SK-N-SH (cell line): ENCODE data around the gene PWWP2B. TPM values are rescaled to one million over a fixed set of nuclear protein-coding genes. Genes with fewer than 3 reads are reported as not detected.

ENCODE experiments used
- CTCF ChIA-PET: fragments of 300-600, 350-600 bp; formaldehyde crosslinking; extraction: SDS; loops from one replicate; lab custom pipeline; 2021; lab: Yijun Ruan, JAX
- POLR2A ChIA-PET: fragments of 350-600 bp; sonication (Branson Sonifier 250); formaldehyde crosslinking; extraction: SDS; loops from one replicate; lab custom pipeline; 2020; ENCODE audit warnings: antibody characterized with exemption, inconsistent platforms; lab: Yijun Ruan, JAX
- DNase-seq: peaks from one replicate; pipeline ENCODE4 v3.0.0; 2012
- H2AFZ ChIP-seq: fragments of 200-600 bp; sonication (generic); 2 replicates; pipeline ENCODE4 v1.8.1; 2016; ENCODE audit warnings: antibody characterized with exemption, mild to moderate bottlenecking, low read depth
- H3F3A ChIP-seq: fragments of 200-600 bp; sonication (generic); replicated peaks from 2 replicates; pipeline ENCODE3; 2016; ENCODE audit warnings: antibody characterized with exemption, mild to moderate bottlenecking; ENCODE audit not compliant: insufficient read depth
- H3K27ac ChIP-seq, 2 experiments: fragments of 200-500 bp in 1 of 2; fragments of 200-600 bp in 1 of 2; sonication (Bioruptor generic) in 1 of 2; sonication (generic), shearing (Covaris generic) in 1 of 2; 2 replicates each; pipeline versions ENCODE4 v1.5.1 to v1.6.1; 2014 to 2016; ENCODE audit warnings: low read depth in 2 of 2, inconsistent platforms in 1 of 2, low read length in 1 of 2, mild to moderate bottlenecking in 1 of 2, mixed read lengths in 1 of 2
- H3K27me3 ChIP-seq: fragments of 200-600 bp; sonication (generic), shearing (Covaris generic); 2 replicates; pipeline ENCODE4 v1.6.1; 2016; ENCODE audit warnings: mixed run types; ENCODE audit not compliant: insufficient read depth
- H3K36me3 ChIP-seq, 2 experiments: fragments of 200-500 bp in 1 of 2; fragments of 200-600 bp in 1 of 2; sonication (Bioruptor generic) in 1 of 2; sonication (generic) in 1 of 2; replicated peaks in 1 of 2; 2 replicates each; pipeline versions ENCODE3 to v1.5.1; 2014 to 2016; ENCODE audit warnings: low read length in 1 of 2, mild to moderate bottlenecking in 1 of 2; ENCODE audit not compliant: insufficient read depth in 2 of 2, control insufficient read depth in 1 of 2
- H3K4me1 ChIP-seq, 2 experiments: fragments of 200-500 bp in 1 of 2; fragments of 200-600 bp in 1 of 2; sonication (Bioruptor generic) in 1 of 2; sonication (generic), shearing (Covaris generic) in 1 of 2; 2 replicates each; pipeline versions ENCODE4 v1.5.1 to v1.6.1; 2014 to 2016; ENCODE audit warnings: low read depth in 1 of 2, low read length in 1 of 2, mixed run types in 1 of 2; ENCODE audit not compliant: insufficient read depth in 2 of 2, control insufficient read depth in 1 of 2
- H3K4me2 ChIP-seq: fragments of 200-600 bp; sonication (generic), shearing (Covaris generic); 2 replicates; pipeline ENCODE4 v1.6.1; 2017; ENCODE audit warnings: mixed run types
- H3K4me3 ChIP-seq, 2 experiments: fragments of 200-500 bp in 1 of 2; fragments of 200-600 bp in 1 of 2; sonication (Bioruptor generic) in 1 of 2; sonication (generic), shearing (Covaris generic) in 1 of 2; 2 replicates each; pipeline versions ENCODE4 v1.5.1 to v1.8.1; 2014 to 2016; ENCODE audit warnings: low read depth in 2 of 2, inconsistent platforms in 1 of 2, low read length in 1 of 2, mild to moderate bottlenecking in 1 of 2, mixed read lengths in 1 of 2, moderate library complexity in 1 of 2
- H3K79me2 ChIP-seq: fragments of 200-600 bp; sonication (generic); 2 replicates; pipeline ENCODE4 v1.8.1; 2017; ENCODE audit warnings: mild to moderate bottlenecking; ENCODE audit not compliant: insufficient read depth
- H3K9ac ChIP-seq: fragments of 200-600 bp; sonication (generic); 2 replicates; pipeline ENCODE4 v1.6.1; 2017; ENCODE audit warnings: mixed run types
- H3K9me2 ChIP-seq: fragments of 200-600 bp; sonication (generic); 2 replicates; pipeline ENCODE4 v1.6.1; 2017; ENCODE audit warnings: mixed run types
- H3K9me3 ChIP-seq: fragments of 200-600 bp; sonication (generic); 2 replicates; pipeline ENCODE4 v1.6.1; 2017; ENCODE audit warnings: mixed run types, mild to moderate bottlenecking, moderate library complexity
- H4K20me1 ChIP-seq: fragments of 200-600 bp; sonication (generic); 2 replicates; pipeline ENCODE4 v1.6.1; 2017; ENCODE audit warnings: mild to moderate bottlenecking, mixed run types; ENCODE audit not compliant: insufficient read depth
- CHD2 ChIP-seq: fragments of 150-350 bp; IDR thresholded peaks from 2 replicates; pipeline ENCODE4 v1.6.1; 2018; ENCODE audit warnings: low read length; ENCODE audit not compliant: partially characterized antibody
- CTCF ChIP-seq: fragments of 200-600 bp; sonication (generic); IDR thresholded peaks from 2 replicates; pipeline ENCODE4 v1.6.1; 2017; ENCODE audit warnings: antibody characterized with exemption, mild to moderate bottlenecking, moderate library complexity
- ELF1 ChIP-seq: IDR thresholded peaks from 2 replicates; pipeline ENCODE4 v1.4.0; 2012
- FOXM1 ChIP-seq: IDR thresholded peaks from 2 replicates; pipeline ENCODE4 v1.4.0; 2012; ENCODE audit warnings: low read depth, mild to moderate bottlenecking
- GATA2 ChIP-seq: sonication (generic); formaldehyde crosslinking; IDR thresholded peaks from 2 replicates; pipeline ENCODE4 v1.5.0; 2020; ENCODE audit warnings: mild to moderate bottlenecking, missing genetic modification reagents
- MXI1 ChIP-seq: IDR thresholded peaks from 2 replicates; pipeline ENCODE4 v1.6.1; 2012; ENCODE audit warnings: mild to moderate bottlenecking, low read depth, low read length, improper control_type of control experiment
- RCOR1 ChIP-seq: fragments of 150-350 bp; IDR thresholded peaks from 2 replicates; pipeline ENCODE4 v1.6.1; 2017; ENCODE audit warnings: antibody characterized with exemption, low read length
- RFX5 ChIP-seq: IDR thresholded peaks from 2 replicates; pipeline ENCODE4 v1.6.1; 2012; ENCODE audit warnings: mild to moderate bottlenecking, improper control_type of control experiment, low read length
- SIN3A ChIP-seq: IDR thresholded peaks from 2 replicates; pipeline ENCODE4 v1.6.1; 2012; ENCODE audit warnings: low read depth, mild to moderate bottlenecking, low read length, moderate library complexity, borderline replicate concordance
- SMC3 ChIP-seq: IDR thresholded peaks from 2 replicates; pipeline ENCODE4 v1.6.1; 2012; ENCODE audit warnings: low read depth, low read length, improper control_type of control experiment
- USF1 ChIP-seq: IDR thresholded peaks from 2 replicates; pipeline ENCODE4 v1.4.0; 2012; ENCODE audit warnings: low read depth, borderline replicate concordance
- YY1 ChIP-seq: IDR thresholded peaks from 2 replicates; pipeline ENCODE4 v1.4.0; 2012; ENCODE audit warnings: low read depth, mild to moderate bottlenecking
- ZBTB33 ChIP-seq: IDR thresholded peaks from 2 replicates; pipeline ENCODE4 v1.4.0; 2012; ENCODE audit warnings: low read depth, borderline replicate concordance
- WGBS: methylation state at CpG from one replicate; pipeline ENCODE4 v1.1.6; 2017; ENCODE audit warnings: low lambda C conversion rate; 5-methylcytosine and 5-hydroxymethylcytosine counted together
- polyA plus RNA-seq, 3 experiments: library from polyadenylated mRNA; depleted of rRNA; stranded (reverse); fragments of >200 nt; gene quantifications; 2 replicates each; pipeline ENCODE4 v1.2.3, GENCODE V29; 2012

The PWWP2B gene
- polyA plus RNA-seq, 1 of the 3 experiments (the other 2 are of a cell fraction) = 2.4 TPM

- Histone ChIP-seq H3K36me3 (no peaks in the 10 kb centered on the region), H3K27me3 (no peaks in the 10 kb centered on the region), H3K9me2 (no peaks in the 10 kb centered on the region), H3K4me2 (no peak overlapping the region), H2AFZ (no peak overlapping the region), H3K9me3 (no peaks in the 10 kb centered on the region), H3K27ac (no peak overlapping the region), H3K9ac (no peak overlapping the region), H3K4me3 (no peak overlapping the region), H3F3A (no peaks in the 10 kb centered on the region), H3K79me2 (no peaks in the 10 kb centered on the region), H3K4me1 (peaks cover 8 to 36% of the 10 kb centered on the region in 2 experiments; a peak in 2 of 4 replicates), H4K20me1 (no peaks in the 10 kb centered on the region)
- ChIA-PET POLR2A (interaction anchor here (1.0 kb wide), 1 partner anchor 28 kb away, joined by 4 read pairs; no protein-coding TSS in a partner anchor), CTCF (no interaction called here)
- 76% methylated on average over 5 of the region's 9 CpGs for WGBS
- TF ChIP-seq ZBTB33 (no peak), SMC3 (no peak), ELF1 (no peak), USF1 (no peak), CHD2 (no peak), RFX5 (no peak), RCOR1 (no peak), SIN3A (no peak)
- DNase-seq = no peak
Measured at GRCh38 chr10:132425757-132426155, 28.8 kb downstream of the PWWP2B start.

GRCh38 chr10:132427006-132427771 is 30.2 kb downstream of the PWWP2B start:
- TF ChIP-seq CHD2 = no peak
- TF ChIP-seq CTCF = no peak
- TF ChIP-seq FOXM1 = no peak
- no peak for TF ChIP-seq GATA2
- TF ChIP-seq MXI1 = no peak
- TF ChIP-seq YY1 = no peak
- no peak for DNase-seq
- Histone ChIP-seq H3K4me1 (peaks cover 0 to 23% of the 10 kb centered on the region in 2 experiments; a peak in 1 of 4 replicates), H3F3A (no peaks in the 10 kb centered on the region), H3K27ac (no peak overlapping the region), H4K20me1 (no peaks in the 10 kb centered on the region), H3K9me2 (no peaks in the 10 kb centered on the region), H3K4me3 (no peak overlapping the region), H3K4me2 (no peak overlapping the region), H3K9ac (no peak overlapping the region), H3K9me3 (no peaks in the 10 kb centered on the region), H3K79me2 (no peaks in the 10 kb centered on the region), H3K27me3 (no peaks in the 10 kb centered on the region), H2AFZ (no peak overlapping the region), H3K36me3 (no peaks in the 10 kb centered on the region)
- CTCF ChIA-PET = interaction anchor here (1.1 kb wide), 1 partner anchor 17 kb away, joined by 3 read pairs; no protein-coding TSS in a partner anchor
- WGBS = 82% methylated on average over 8 of the region's 10 CpGs
- POLR2A ChIA-PET = no interaction called here
